NCI-H748 (cell line): ENCODE measurements around the gene RALA.
A peak's percentile ranks its signal among the peaks of the same experiment; 100 is the strongest.
"Not testable (repeated sequence)": the region's sequence is repeated elsewhere in the genome, so short reads cannot be mapped to it uniquely, and the experiment has no call there.

Experiments
- DNase-seq: peaks from one replicate; lab custom pipeline; 2025; ENCODE audit not compliant: unreplicated experiment; lab: John Stamatoyannopoulos, UW

Gene RALA

GRCh38 chr7:39645482-39646407 is 22.4 kb downstream of the RALA start:
- no peak for DNase-seq

GRCh38 chr7:39647816-39648215 is 24.4 kb downstream of the RALA start:
- DNase-seq: no peak

- DNase-seq: no peak
Observed at GRCh38 chr7:39650676-39651075, 27.3 kb downstream of the RALA start.

- no peak for DNase-seq
Observed at GRCh38 chr7:39651265-39651664, 27.9 kb downstream of the RALA start.

GRCh38 chr7:39656415-39656814 is 33.0 kb downstream of the RALA start:
- DNase-seq: peak; percentile 81

- no peak for DNase-seq
Observed at GRCh38 chr7:39659356-39660013, 36.1 kb downstream of the RALA start.

GRCh38 chr7:39661960-39662359 is 38.6 kb downstream of the RALA start:
- DNase-seq: no peak

- DNase-seq: peak; percentile 25
Observed at GRCh38 chr7:39663263-39663662, 39.9 kb downstream of the RALA start.

GRCh38 chr7:39664057-39664456 is 40.7 kb downstream of the RALA start:
- no peak for DNase-seq

- no peak for DNase-seq
Observed at GRCh38 chr7:39664585-39664984, 41.2 kb downstream of the RALA start.

- DNase-seq: no peak
Observed at GRCh38 chr7:39666562-39666961, 43.2 kb downstream of the RALA start.

- no peak for DNase-seq
Observed at GRCh38 chr7:39667341-39667923, 44.1 kb downstream of the RALA start.

GRCh38 chr7:39668280-39668679 is 44.9 kb downstream of the RALA start:
- not testable (repeated sequence) for DNase-seq

- no peak for DNase-seq
Observed at GRCh38 chr7:39670052-39670451, 46.7 kb downstream of the RALA start.

- no peak for DNase-seq
Observed at GRCh38 chr7:39670934-39671333, 47.6 kb downstream of the RALA start.

GRCh38 chr7:39672176-39672575 is 48.8 kb downstream of the RALA start:
- no peak for DNase-seq

GRCh38 chr7:39673868-39674267 is 50.5 kb downstream of the RALA start:
- DNase-seq: no peak

- DNase-seq: no peak
Observed at GRCh38 chr7:39674406-39674805, 51.0 kb downstream of the RALA start.

- DNase-seq: no peak
Observed at GRCh38 chr7:39676346-39676745, 53.0 kb downstream of the RALA start.

- DNase-seq: no peak
Observed at GRCh38 chr7:39678930-39679709, 55.7 kb downstream of the RALA start.

GRCh38 chr7:39679874-39680273 is 56.5 kb downstream of the RALA start:
- not testable (repeated sequence) for DNase-seq
